Liver (tissue), 9 donors: ENCODE measurements around the gene GNG12. TPM values are rescaled to one million over a fixed set of nuclear protein-coding genes. Genes with fewer than 3 reads are reported as not detected.

Experiments
- DNase-seq: peaks from one replicate; pipeline ENCODE4 v3.0.0-alpha.2; 2017; ENCODE audit warnings: low spot score
- H3K27ac ChIP-seq, 2 donors: one replicate each; pipeline ENCODE4 v1.7.0; 2013; ENCODE audit warnings: inconsistent platforms in 2 of 2, low read length in 2 of 2, control low read depth in 1 of 2, low read depth in 1 of 2, mild to moderate bottlenecking in 1 of 2
- H3K27me3 ChIP-seq, 4 donors: one replicate each; pipeline versions ENCODE4 v1.6.1 to v1.7.0; 2013; ENCODE audit warnings: low read length in 3 of 4, inconsistent platforms in 1 of 4, mild to moderate bottlenecking in 1 of 4, moderate library complexity in 1 of 4; ENCODE audit not compliant: control insufficient read depth in 4 of 4, insufficient read depth in 4 of 4
- H3K36me3 ChIP-seq, 4 donors: one replicate each; pipeline versions ENCODE4 v1.6.1 to v1.7.0; 2013; ENCODE audit warnings: low read length in 3 of 4, mild to moderate bottlenecking in 3 of 4, low read depth in 1 of 4, moderate library complexity in 1 of 4; ENCODE audit not compliant: control insufficient read depth in 4 of 4, insufficient read depth in 3 of 4
- H3K4me1 ChIP-seq, 4 donors: one replicate each; pipeline versions ENCODE4 v1.6.1 to v1.7.0; 2013; ENCODE audit warnings: low read length in 3 of 4, mild to moderate bottlenecking in 3 of 4, moderate library complexity in 1 of 4; ENCODE audit not compliant: control insufficient read depth in 4 of 4, insufficient read depth in 4 of 4
- H3K4me3 ChIP-seq, 3 donors: one replicate each; pipeline versions ENCODE4 v1.6.1 to v1.7.0; 2013; ENCODE audit warnings: low read length in 3 of 3, control low read depth in 1 of 3, low read depth in 1 of 3, mild to moderate bottlenecking in 1 of 3
- H3K9ac ChIP-seq, 2 donors: one replicate each; pipeline ENCODE4 v1.7.0; 2013; ENCODE audit warnings: low read length in 2 of 2, mild to moderate bottlenecking in 2 of 2, moderate library complexity in 2 of 2, control low read depth in 1 of 2, low read depth in 1 of 2
- H3K9me3 ChIP-seq, 4 donors: one replicate each; pipeline versions ENCODE4 v1.6.1 to v1.7.0; 2013; ENCODE audit warnings: low read length in 3 of 4; ENCODE audit not compliant: control insufficient read depth in 4 of 4
- FOXA1 ChIP-seq: IDR thresholded peaks from 2 replicates; pipeline ENCODE4 v1.6.1; 2016; ENCODE audit warnings: antibody characterized with exemption
- FOXA2 ChIP-seq: IDR thresholded peaks from 2 replicates; pipeline ENCODE4 v1.6.1; 2016; ENCODE audit warnings: antibody characterized with exemption
- GABPA ChIP-seq, 2 donors: IDR thresholded peaks in 1 of 2; conservative IDR thresholded peaks in 1 of 2; 2 replicates each; pipeline ENCODE4 v1.6.1; 2016; ENCODE audit warnings: antibody characterized with exemption in 2 of 2, mild to moderate bottlenecking in 1 of 2, moderate library complexity in 1 of 2
- HNF4A ChIP-seq, 2 donors: conservative IDR thresholded peaks; 2 replicates each; pipeline ENCODE4 v1.6.1; 2016; ENCODE audit warnings: antibody characterized with exemption in 2 of 2, mild to moderate bottlenecking in 2 of 2
- HNF4G ChIP-seq: IDR thresholded peaks from 2 replicates; pipeline ENCODE4 v1.6.1; 2016; ENCODE audit warnings: antibody characterized with exemption
- JUND ChIP-seq, 2 donors: IDR thresholded peaks; 2 replicates each; pipeline ENCODE4 v1.6.1; 2016; ENCODE audit warnings: antibody characterized with exemption in 2 of 2
- NR2F2 ChIP-seq: IDR thresholded peaks from 2 replicates; pipeline ENCODE4 v1.6.1; 2016; ENCODE audit warnings: antibody characterized with exemption
- RAD21 ChIP-seq, 2 donors: IDR thresholded peaks; 2 replicates each; pipeline ENCODE4 v1.6.1; 2016; ENCODE audit warnings: antibody characterized with exemption in 2 of 2, mild to moderate bottlenecking in 2 of 2
- REST ChIP-seq: IDR thresholded peaks from 2 replicates; pipeline ENCODE4 v1.6.1; 2016; ENCODE audit warnings: antibody characterized with exemption, mild to moderate bottlenecking
- RXRA ChIP-seq, 2 donors: IDR thresholded peaks; 2 replicates each; pipeline ENCODE4 v1.6.1; 2017 to 2018; ENCODE audit warnings: antibody characterized with exemption in 2 of 2, mild to moderate bottlenecking in 1 of 2
- SP1 ChIP-seq: IDR thresholded peaks from 2 replicates; pipeline ENCODE4 v1.6.1; 2018; ENCODE audit warnings: antibody characterized with exemption, mild to moderate bottlenecking
- TAF1 ChIP-seq: conservative IDR thresholded peaks from 2 replicates; pipeline ENCODE4 v1.6.1; 2016; ENCODE audit warnings: antibody characterized with exemption, mild to moderate bottlenecking
- YY1 ChIP-seq: IDR thresholded peaks from 2 replicates; pipeline ENCODE4 v1.6.1; 2016; ENCODE audit warnings: antibody characterized with exemption, mild to moderate bottlenecking
- WGBS: extraction: QIAGEN DNeasy Blood & Tissue Kit; methylation state at CpG from one replicate; pipeline ENCODE4 v1.1.7; 2013; 5-methylcytosine and 5-hydroxymethylcytosine counted together
- polyA plus RNA-seq, 2 donors: library from polyadenylated mRNA; stranded (reverse) in 1 of 2; unstranded in 1 of 2; fragments of 200-250 nt in 1 of 2; fragments of >200 nt in 1 of 2; fragmentation: Nextera tagmentation in 1 of 2; extraction: Ambion mirVana in 1 of 2; gene quantifications; one replicate each; pipeline versions ENCODE4 v1.2.1 to v1.2.3, GENCODE V29; 2013 to 2015
- total RNA-seq, 2 donors: library from RNA; depleted of rRNA; stranded (reverse); fragments of >200 nt; gene quantifications; one replicate each; pipeline ENCODE4 v1.2.3, GENCODE V29; 2014
- TF ChIP-seq, protein P1 (sequence below): fragments of 150-350 bp; IDR thresholded peaks from 2 replicates; pipeline ENCODE4 v1.5.1; 2017; ENCODE audit warnings: improper control_type of control experiment, low read depth, low read length; ENCODE audit not compliant: missing input control
- TF ChIP-seq, protein P2 (sequence below): IDR thresholded peaks from 2 replicates; pipeline ENCODE4 v1.6.1; 2016; ENCODE audit warnings: antibody characterized with exemption
- donor health status: healthy.
- donor health status: healthy.
- donor health status: healthy.
- donor health status: healthy.
- donor health status: healthy.

GNG12 gene
- total and polyA plus RNA-seq, 4 donors: 15.4 to 26.1 (median 19.7) TPM

GRCh38 chr1:67840449-67840848 is 7.2 kb upstream of the GNG12 start:
- no peak for DNase-seq
- H3K27me3 ChIP-seq: no peaks in the 10 kb centered on the region
- H3K9ac ChIP-seq: no peak overlapping the region
- 81% methylated on average over 2 of the region's 2 CpGs for WGBS
- H3K27ac ChIP-seq: no peak overlapping the region
- H3K9me3 ChIP-seq: no peaks in the 10 kb centered on the region
- H3K4me1 ChIP-seq: no peaks in the 10 kb centered on the region
- no peak overlapping the region for H3K4me3 ChIP-seq
- TF ChIP-seq FOXA1: no peak
- TF ChIP-seq REST: no peak
- TF ChIP-seq, protein P1, sequence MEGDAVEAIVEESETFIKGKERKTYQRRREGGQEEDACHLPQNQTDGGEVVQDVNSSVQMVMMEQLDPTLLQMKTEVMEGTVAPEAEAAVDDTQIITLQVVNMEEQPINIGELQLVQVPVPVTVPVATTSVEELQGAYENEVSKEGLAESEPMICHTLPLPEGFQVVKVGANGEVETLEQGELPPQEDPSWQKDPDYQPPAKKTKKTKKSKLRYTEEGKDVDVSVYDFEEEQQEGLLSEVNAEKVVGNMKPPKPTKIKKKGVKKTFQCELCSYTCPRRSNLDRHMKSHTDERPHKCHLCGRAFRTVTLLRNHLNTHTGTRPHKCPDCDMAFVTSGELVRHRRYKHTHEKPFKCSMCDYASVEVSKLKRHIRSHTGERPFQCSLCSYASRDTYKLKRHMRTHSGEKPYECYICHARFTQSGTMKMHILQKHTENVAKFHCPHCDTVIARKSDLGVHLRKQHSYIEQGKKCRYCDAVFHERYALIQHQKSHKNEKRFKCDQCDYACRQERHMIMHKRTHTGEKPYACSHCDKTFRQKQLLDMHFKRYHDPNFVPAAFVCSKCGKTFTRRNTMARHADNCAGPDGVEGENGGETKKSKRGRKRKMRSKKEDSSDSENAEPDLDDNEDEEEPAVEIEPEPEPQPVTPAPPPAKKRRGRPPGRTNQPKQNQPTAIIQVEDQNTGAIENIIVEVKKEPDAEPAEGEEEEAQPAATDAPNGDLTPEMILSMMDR: no peak
- no peak for TF ChIP-seq HNF4G
- no peak for TF ChIP-seq YY1
- TF ChIP-seq TAF1: no peak
- no peak for TF ChIP-seq JUND (IDR thresholded peaks at IDR 0.05)
- TF ChIP-seq SP1: no peak
- TF ChIP-seq RXRA (IDR thresholded peaks at IDR 0.05): no peak
- TF ChIP-seq FOXA2: no peak
- no peak for TF ChIP-seq HNF4A (conservative IDR thresholded peaks at IDR 0.05)
- TF ChIP-seq RAD21 (IDR thresholded peaks at IDR 0.05): no peak
- no peaks in the 10 kb centered on the region for H3K36me3 ChIP-seq

GRCh38 chr1:67839826-67840225 is 6.6 kb upstream of the GNG12 start:
- no peak overlapping the region for H3K27ac ChIP-seq
- TF ChIP-seq, protein P2, sequence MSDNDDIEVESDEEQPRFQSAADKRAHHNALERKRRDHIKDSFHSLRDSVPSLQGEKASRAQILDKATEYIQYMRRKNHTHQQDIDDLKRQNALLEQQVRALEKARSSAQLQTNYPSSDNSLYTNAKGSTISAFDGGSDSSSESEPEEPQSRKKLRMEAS: no peak
- TF ChIP-seq NR2F2 (no peak), RAD21 (IDR thresholded peaks at IDR 0.05) (no peak), TAF1 (no peak), FOXA1 (no peak), GABPA (IDR thresholded peaks at IDR 0.05 in 1 of 2, conservative IDR thresholded peaks at IDR 0.05 in 1 of 2) (no peak), HNF4A (conservative IDR thresholded peaks at IDR 0.05) (no peak), HNF4G (no peak)
- H3K36me3 ChIP-seq: no peaks in the 10 kb centered on the region
- WGBS: 94% methylated on average over 2 of the region's 2 CpGs
- no peaks in the 10 kb centered on the region for H3K27me3 ChIP-seq
- H3K4me1 ChIP-seq: no peaks in the 10 kb centered on the region
- no peak overlapping the region for H3K9ac ChIP-seq
- no peak for DNase-seq
- H3K9me3 ChIP-seq: no peaks in the 10 kb centered on the region
- H3K4me3 ChIP-seq: no peak overlapping the region
